ENCODE data around the gene CENPM.

The CENPM gene

DNA sequence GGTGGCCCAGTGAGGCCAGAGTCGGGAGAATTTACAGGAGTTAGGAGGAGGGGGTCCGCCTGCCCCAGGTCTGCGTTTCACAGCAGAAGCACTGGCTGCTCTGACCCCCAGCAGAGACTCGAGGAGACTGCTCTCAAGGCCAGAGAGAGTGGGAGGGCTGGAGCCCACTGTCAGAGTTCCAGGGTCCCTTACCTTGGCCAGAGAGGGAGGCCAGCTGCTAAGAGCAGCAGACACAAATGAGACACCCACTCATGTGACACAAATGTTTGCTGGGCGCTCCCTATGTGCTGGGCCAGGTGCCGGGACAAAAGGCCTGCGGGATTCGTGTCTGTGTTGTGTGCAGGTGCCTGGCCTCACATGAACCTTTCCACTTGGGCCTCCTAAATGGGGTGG, 17.5 kb downstream of the CENPM start:
- no peak for DNase-seq

DNA sequence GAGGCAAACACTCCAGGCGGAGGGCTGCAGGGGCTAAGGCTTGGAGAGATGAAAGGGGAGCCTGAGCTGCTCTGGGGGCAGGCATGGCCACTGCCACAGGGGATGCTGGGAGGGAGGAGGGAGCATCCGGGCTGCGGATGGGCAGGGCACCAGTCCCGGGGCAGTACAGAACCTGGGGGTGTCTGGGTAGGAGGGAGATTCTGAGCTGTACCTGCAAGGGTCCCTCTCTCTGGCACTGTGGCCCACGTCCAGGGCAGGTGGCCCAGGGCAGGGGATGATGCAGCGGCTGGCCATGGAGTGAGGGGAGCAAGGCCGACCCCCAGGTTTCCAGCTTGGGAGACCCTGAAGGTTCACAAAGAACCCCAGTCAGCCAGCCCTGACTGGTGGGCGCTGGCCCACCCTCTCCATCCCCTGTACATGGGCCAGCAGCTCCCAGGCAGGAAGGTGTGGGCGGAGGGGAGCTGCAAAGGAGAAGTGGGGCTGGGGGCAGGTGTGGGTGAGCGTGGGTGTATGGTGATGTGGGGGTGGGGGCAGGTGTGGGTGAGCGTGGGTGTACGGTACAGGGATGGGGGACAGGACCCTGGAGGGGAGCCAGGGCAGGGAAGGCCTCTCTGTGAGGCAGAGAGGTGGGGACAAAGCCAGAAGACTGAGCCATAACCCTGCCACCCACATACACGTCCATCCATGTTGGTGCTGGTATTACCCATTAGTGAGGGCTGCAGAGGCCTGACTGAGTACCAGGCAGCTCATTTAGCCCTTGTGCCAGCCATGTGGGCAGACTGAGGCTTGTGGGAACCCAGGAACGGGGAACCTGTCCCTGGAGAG, 18.1 kb downstream of the CENPM start:
- no peak for DNase-seq

DNA sequence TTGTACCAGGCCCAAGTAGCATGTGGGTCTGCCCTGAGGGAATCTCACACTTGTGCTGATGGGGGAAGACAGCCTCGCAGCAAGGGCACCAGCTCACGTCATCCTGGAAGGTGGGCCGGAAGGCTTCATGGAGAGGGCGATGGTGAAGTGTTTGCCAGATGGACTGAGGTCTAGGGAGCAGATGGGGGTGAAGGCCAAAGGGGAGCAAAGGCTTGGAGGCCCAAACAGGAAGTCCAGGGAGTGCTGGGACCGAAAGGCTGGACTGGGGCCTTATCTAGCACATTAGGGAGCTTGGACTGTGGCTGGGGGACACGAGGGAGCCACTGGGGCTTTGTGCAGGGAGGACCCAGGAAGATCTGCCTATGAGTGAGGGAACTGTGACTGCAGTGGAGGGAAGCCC, 19.1 kb downstream of the CENPM start:
- DNase-seq: no peak

DNA sequence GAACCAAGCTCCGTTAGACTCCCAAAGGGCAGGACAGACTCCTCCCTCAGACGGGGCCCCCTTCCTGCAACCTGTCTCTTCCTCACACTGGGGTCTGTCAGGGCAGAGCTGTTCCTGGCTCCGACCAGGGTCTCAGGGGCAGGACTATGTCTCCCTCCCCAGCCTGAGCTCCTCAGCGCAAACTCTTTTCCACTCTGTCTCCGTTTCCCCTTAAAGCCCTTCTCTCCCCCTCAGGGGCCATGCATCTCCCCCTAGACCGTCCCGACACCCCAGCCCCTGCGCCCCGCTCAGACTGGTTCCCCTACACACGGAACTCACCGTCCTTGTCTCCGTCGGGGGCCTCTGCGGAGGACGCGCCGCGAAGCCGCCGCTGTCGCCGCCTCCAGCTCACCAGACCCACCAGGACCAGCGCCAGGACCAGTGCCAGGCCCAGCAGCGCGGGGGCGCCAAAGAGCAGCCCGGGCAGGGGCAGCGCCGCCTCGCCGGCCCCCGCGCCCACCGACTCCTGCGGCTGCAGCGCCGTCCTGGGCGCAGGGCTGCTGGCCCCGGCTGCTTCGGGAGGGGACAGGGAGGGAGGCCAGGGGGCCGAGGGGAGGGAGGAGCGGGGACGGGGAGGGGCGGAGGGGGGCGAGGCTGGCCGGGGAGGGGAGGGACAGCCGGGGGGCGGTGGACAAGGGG, 21.0 kb downstream of the CENPM start:
- peak; percentile 70 to 76 for DNase-seq

DNA sequence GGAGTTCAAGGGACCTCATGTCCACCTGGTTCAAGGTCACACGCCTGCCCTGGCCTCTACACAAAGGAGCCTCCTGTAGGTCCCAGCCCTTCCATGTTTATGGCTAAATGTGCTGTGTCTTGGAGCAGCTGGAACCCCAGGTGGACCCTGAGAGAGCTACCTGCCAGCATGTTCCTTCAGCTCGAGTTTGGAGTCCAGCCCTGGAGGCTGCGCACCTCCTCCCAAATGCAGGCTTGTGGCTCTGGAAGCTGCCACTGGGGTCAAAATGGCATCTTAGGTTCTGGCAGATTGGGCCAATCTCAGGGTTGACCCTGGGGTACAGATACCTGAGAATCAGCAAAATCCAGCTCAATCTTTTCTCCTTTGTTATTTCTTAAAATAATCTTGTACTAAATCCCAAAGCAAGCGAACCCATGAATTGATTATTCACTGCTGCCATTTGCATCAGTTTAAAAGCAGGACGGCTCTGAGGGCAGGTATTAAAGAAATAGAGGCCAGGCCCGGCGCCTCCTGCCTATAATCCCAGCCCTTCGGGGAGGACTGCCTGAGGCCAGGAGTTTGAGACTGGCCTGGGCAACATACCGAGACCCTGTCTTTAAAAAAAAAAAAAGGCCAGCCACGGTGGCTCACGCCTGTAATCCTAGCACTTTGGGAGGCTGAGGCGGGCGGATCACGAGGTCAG, 23.2 kb downstream of the CENPM start:
- DNase-seq: no peak

DNA sequence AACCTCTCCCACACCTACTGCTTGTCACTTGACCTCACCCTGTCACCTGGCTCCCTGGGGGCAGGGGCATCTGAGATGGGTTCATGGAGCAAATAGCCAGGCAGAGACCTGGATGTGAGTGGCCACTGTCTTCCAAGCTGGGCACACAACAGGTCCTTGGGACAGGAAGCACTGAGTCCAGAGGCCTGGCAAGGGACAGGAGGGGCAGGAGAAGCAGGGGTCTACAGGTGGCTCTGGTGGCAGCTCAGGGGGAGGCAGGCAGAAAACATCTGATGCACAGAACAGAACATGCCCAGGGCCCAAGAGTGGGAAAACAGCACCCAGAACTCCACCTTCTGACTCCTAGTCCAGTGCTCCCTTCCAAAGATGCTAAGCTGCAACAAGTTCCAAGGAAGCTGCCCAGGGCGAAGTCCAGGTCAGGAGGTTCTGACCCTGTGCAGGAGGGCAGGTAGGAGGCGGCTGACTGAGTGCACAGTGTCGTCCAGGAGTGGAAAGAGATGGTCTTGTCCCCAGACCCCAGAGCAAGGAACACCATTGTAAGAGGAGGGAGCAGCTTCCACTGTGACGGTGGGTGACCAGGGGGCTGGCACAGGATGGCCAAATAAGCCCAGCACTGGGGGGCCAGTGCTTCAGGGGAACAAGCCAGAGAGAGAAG, 23.9 kb downstream of the CENPM start:
- no peak for DNase-seq

DNA sequence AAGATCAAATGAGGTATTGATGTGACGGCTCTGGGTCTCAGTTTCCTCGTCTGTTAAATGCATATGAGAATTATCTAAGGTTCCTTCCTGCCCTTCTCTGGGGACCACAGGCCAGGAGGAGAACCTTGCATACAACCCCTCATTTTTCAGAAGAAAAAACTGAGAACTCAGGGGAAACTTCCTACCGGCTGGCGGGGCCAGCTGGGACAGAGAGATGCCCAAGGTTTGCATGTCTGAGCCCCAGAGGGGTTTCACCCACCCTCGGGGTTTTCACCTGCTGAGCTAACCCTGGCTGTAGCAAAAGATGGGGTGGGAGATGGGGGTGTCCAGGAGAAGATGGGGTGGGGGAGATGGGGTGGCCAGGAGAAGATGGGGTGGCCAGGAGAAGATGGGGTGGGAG, 24.6 kb downstream of the CENPM start:
- DNase-seq: no peak

DNA sequence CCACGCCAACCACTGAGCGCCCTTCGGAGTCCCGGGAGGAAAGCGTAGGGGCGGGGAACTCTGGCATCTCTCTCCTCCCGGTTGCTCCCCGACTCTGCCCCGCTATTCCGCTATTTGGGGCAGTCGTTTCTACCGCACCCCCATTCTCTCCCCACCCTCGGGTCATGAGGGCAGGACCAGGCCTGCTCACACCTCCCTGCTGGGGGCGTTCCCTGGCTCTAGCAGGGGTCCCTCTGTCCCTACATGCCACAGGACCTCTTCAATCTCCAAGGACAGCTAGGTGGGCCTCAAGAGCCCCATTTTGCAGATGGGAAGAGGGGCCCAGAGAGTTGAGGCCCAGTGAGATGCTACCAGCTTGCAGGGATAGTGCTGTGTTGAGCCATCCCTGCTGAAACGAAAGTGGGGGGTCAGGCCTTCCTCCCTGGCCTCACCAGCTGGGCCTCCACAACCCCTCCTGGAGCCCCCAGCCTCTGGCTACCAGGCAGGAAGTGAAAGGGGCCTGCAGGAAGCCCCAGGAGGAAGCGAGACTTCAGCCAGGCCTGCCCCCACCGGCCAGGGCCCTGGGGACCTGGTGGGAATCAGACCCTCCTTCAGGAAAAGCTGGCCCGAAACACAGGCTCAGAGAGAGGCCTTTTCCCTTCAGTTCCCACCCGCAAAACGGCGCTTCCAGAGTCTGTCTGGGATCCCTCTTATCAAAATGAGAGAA, 26.5 kb downstream of the CENPM start:
- no peak for DNase-seq

DNA sequence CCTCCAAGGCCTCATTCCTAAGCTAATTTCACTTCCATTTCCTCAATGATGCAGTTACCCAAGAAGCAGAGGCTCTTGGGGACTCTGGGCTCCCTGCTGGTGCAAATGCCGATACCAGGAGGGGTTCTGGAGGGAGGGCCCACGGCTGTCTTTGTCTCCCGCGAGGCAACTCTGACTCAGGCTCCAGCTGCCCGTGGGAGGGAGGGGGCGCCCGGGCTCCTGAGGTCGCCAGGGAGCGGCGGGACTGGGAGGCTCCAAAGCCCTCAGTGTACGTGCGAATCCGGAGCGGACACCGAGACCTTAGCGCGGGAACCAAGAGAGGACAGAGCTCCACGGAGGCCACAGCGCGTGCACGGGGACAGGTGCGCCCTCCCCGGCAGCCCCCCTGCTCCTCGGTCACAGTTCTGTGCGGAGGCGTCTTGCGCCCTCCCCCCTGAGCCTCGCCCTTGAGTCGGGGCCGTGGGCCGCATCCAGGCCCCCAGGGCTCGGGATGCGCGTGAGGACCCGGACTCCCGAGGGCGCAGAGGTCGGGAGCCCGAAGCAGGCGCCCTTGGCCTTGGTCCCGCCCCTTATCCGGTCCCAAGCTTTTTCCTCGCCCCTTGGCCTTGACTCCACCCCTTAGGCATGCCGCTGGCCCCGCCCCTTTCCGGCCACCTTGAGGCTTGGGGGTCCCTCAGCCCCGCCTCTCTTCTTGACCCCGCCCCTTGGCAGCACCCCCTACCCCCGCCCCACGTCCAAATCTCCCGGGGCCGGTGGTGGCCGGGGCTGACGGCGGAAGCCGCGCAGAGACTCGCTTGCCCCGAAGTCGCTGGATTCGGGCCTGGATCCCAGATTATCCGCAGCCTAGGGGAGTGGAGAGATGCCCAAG, 27.4 kb downstream of the CENPM start:
- DNase-seq: peak; percentile 58 to 59

DNA sequence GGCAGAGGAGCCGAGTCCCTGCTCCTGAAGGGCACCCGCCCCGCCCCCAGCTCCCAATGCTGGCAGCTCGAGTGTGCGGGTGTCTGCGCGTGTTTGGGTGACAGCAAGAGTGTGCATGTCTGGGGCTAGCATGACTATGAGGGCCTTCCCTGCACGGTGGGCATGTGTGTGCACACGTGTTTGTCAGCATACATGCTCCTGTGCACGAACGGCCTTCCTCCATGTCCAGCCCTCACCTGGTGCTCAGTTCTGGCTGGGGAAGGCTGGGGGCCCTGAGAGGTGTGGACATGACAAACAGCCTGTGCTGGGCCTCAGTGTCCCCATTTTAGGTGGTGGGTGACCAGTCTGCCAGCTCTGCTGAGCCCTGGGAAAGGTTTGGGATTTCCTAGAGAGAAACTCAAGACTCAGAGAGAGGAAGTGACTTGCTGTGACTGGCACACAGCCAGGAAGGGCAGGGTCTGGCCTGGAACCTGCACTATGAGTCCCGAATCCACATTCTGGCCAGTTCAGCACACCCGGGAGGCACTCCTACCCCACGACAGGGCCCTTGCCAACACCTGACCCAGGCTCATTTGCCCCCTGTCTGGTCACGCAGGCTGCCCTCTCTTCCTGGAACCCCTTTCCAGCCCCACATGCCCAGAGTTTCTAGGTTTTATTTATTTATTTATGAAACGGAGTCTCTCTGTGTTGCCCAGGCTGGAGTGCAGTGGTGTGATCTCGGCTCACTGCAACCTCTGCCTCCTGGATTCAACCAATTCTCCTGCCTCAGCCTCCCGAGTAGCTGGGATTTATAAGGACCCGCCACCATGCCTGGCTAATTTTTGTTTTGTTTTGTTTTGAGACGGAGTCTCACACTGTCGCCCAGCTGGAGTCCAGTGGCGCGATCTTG, 28.8 kb downstream of the CENPM start:
- no peak for DNase-seq

DNA sequence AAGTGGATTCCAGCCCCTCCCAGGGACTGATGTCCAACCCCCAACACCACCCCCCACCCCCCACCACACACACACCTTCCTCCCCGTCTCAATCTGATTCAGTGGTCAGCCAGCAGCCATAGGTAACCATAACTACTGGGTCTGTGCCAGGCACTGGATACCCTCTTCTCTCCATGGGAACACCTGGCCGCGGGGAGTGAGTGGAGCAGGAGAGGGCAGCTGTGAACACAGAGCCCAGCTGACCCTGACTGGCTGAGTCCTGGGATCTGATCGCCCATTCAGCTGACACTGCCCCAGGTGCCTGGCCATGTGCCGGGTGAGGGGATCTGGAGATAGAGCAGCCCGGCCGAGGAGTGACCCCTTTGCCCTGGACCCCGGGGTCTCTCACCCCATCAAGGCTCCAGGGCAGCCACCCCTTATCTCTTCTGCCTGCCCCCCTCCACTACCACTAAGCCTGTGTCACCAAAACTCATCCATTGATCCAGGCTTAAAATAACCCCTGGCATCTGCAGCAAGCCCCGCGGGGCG, 29.5 kb downstream of the CENPM start:
- DNase-seq: no peak

DNA sequence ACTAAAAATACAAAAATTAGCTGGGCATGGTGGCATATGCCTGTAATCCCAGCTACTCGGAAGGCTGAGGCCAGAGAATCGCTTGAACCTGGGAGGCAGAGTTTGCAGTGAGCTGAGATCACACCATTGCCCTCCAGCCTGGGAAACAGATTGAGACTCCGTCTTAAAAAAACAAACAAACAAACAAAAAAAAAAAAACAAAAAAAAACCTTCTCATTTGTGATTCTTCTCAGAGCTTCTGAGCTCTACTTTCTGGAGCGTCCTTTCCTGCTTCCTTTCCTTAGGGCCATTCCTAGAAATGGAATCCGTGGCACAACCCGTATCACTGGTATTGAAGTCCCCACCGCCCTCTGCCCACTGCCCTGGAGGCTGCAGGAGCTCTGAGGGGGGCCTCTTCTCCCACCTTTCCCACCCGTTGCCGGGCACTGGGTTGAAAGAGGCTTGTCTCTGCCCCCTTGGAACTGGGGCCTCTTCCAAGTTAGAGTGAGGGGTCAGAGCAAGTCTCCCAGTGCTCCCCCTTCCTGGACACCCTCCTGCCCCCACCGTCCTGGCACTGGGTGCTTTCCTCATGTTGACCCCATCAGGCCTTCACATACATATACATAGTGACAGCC, 30.1 kb downstream of the CENPM start:
- DNase-seq: no peak

DNA sequence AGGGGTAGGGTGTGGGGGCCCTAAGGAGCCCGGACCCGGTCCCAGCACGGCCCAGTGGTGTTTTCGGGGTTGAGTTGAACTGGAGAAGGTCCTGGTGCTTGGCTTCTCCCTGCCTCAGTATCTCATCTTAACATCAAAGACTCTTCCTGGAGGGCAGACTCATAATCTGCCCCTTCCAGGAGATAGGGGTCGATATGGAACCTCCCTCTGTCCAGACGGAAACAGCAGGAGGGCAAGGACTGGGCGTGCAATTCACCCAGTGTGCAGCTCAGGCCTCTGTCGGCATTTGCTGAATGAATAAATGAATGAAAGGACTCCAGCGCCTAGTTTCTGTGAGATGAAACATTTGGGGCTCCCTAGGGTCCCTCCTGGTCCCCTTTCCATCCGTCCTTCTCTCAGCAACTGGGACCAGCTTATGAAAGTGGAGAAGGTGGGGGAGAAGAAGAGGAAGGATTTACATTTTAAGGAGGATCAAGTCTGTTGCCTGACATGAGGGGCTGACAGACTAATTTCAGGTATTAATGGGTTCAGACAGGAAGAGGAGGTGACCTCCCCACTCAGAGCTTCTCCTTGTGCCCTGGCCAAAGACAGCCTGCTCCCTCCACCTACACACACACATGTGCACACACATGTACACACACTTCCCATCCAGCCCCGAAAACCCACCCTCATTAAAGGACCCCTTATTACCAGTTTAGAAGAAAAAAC, 31.0 kb downstream of the CENPM start:
- no peak for DNase-seq

DNA sequence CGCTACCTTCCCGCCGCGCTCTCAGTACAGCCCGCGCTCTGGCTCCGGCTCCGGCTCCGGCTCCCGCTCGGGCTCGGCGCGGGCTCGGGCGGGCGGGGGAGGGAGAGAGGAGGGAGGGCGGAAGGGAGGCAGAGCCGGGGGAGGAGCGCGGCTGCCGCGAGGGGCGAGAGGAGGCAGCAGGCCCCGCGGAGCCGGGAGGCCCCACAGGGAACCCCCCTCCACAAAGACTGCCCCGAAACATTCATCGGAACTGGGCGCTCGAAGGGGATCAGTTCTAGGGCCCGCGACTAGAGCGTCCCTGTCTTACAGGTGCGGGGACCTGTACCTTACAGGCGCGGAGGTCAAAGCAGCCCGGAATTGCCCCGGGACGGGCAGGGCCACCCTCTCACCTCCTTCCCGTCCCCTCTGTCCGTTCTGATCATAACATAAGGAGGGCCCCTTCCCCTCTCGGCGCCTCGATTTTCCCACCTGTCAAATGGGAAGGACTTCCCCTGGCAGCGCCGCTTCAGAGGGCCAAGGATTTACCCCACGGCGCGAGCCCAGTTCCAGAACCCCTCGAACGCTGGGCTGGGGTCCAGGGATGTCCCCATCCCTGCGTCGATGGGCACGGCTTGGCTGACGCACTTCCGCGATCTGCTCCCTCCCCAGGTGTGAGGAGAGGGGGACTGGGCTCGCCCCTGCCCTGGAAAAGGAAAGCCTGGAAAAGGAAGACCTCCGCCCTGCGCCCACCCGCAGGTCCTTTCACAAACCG, 31.7 kb downstream of the CENPM start, which contains the start of gene SHISA8:
Gene SHISA8, minus strand, starts transcription at position 40 of the 751 bp plus-strand sequence. CDS start 407 bp downstream, outside the sequence.
- peak; percentile 59 to 63 for DNase-seq

DNA sequence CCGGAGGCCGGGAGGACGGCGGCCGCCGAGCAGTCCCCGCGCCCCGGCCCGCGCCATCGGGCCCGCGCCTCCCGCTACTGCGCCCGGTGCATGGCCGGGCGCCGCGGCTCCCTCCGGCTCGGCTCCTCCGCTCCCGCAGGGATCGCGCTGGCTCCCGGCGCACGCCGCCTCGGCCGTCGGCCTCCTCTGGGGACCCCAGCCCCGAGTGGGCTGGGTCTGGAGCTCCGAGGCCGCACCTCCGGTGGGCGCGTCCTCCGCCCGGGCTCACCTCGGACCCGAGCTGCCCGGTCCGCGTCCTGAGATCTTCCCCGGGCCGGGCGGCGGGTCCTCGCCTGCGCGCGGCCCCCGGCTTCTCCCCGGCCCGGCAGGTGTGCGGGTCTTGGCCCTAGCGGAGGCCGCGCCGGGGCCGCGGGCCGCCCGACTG, 32.3 kb downstream of the CENPM start:
- DNase-seq: no peak

DNA sequence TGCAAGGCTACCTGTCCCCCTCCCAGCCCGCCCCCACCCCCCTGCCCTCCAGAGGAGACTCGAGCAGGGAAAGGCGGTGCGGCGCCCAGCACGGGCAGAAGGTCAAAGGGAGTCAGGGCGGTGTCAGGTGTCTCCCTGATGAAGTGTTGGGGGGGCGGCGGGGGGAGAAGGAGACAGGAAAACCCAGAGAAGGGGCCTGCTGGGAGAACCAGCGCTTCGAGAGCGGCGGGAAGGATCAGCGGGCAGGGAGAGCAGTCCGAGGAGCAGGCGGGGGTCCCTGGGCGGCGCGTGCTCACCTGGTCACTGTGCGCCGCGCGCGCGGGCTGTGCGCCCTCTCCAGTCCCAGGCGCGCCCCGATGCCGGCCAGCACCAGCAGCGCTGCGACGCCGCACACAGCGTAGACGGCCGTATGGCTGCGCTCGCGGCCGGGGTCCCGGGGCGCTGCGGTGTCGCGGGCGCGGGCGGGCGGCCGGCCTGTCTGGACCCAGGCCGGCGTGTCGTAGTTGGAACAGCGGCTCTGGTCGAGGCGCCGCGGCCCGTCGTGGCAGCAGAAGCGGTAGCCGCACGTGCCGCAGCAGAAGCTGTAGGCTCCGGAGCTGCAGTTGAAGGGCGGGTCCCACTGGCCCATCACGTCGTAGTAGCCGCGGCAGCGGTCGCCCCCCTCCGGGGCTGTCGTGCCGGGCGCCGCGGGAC, 33.0 kb downstream of the CENPM start:
- no peak for DNase-seq

DNA sequence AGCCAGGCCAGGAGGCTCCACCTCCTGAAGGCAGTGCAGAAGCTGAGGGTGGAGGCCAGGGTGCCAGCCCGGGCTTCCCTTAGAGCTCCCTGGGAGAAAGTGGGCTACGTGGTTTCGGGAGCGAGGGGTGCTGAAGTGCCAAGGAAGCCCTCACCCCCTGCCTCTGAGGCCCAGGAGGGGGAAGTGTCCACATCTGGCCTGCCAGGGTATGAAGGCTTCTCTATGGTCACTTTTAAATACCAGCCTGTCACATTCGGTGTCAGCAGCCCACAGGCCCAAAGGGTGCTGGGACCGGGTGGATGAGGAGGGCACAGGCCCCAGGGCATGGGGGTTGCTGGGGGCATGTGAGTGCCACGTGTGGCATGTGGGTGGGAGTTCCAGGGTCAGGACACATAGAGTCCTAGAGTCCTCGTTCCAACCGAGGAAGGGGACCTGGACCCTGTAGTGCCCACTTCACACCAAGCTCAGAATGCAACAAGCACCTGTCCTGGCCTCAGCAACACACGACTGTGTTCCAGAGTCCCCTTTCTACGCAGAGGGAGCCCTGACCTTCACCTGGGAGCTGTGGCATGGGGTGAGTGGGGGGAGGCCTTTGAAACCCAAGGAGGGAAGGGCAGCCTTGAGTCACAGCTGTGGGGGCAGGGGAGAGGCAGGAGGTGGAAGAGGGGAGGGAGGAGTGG, 33.8 kb downstream of the CENPM start:
- no peak for DNase-seq

All from activated CD4-positive, alpha-beta T cell treated with anti-CD3 and anti-CD28 coated beads, Interleukin-2, amount 50 U/mL, for 4 hours (primary cell).